KOPT-K1 (cell line): ENCODE measurements around the gene TFPI2.

Source experiments
- H3K27ac ChIP-seq: fragments of 200-600 bp; sonication (generic); 2 replicates; pipeline ENCODE4 v1.5.1; 2016; ENCODE audit warnings: antibody characterized with exemption, mild to moderate bottlenecking, low read depth, low read length; ENCODE audit not compliant: poor library complexity, severe bottlenecking
- H3K36me3 ChIP-seq: fragments of 200-600 bp; sonication (generic); 2 replicates; pipeline ENCODE4 v1.5.1; 2017; ENCODE audit warnings: antibody characterized with exemption, mild to moderate bottlenecking, low read length, moderate library complexity; ENCODE audit not compliant: insufficient read depth
- H3K9me3 ChIP-seq: fragments of 200-600 bp; sonication (generic); 2 replicates; pipeline ENCODE4 v1.5.1; 2017; ENCODE audit warnings: antibody characterized with exemption, low read length, mild to moderate bottlenecking; ENCODE audit not compliant: insufficient read depth, poor library complexity, severe bottlenecking

TFPI2 gene

GRCh38 chr7:93851536-93851935, 39.0 kb downstream of the TFPI2 start:
- Histone ChIP-seq H3K36me3 (no peaks in the 10 kb centered on the region), H3K27ac (no peak overlapping the region), H3K9me3 (no peaks in the 10 kb centered on the region)

- H3K36me3 ChIP-seq: no peaks in the 10 kb centered on the region
- H3K27ac ChIP-seq: no peak overlapping the region
- no peaks in the 10 kb centered on the region for H3K9me3 ChIP-seq
Observed at GRCh38 chr7:93843260-93843659, 47.3 kb downstream of the TFPI2 start.

GRCh38 chr7:93838966-93839365, 51.6 kb downstream of the TFPI2 start:
- H3K27ac ChIP-seq: no peak overlapping the region
- H3K9me3 ChIP-seq: no peaks in the 10 kb centered on the region
- H3K36me3 ChIP-seq: no peaks in the 10 kb centered on the region

- Histone ChIP-seq H3K36me3 (no peaks in the 10 kb centered on the region), H3K9me3 (no peaks in the 10 kb centered on the region), H3K27ac (no peak overlapping the region)
Observed at GRCh38 chr7:93837245-93837644, 53.3 kb downstream of the TFPI2 start.

GRCh38 chr7:93836116-93836515, 54.4 kb downstream of the TFPI2 start:
- Histone ChIP-seq H3K27ac (no peak overlapping the region), H3K36me3 (no peaks in the 10 kb centered on the region), H3K9me3 (no peaks in the 10 kb centered on the region)

GRCh38 chr7:93835702-93836101, 54.9 kb downstream of the TFPI2 start:
- no peak overlapping the region for H3K27ac ChIP-seq
- H3K36me3 ChIP-seq: no peaks in the 10 kb centered on the region
- no peaks in the 10 kb centered on the region for H3K9me3 ChIP-seq
